Fibroblast of lung (primary cell): ENCODE results near the gene HIP1. TPM values are rescaled to one million over a fixed set of nuclear protein-coding genes. Genes with fewer than 3 reads are reported as not detected.
"Not testable (repeated sequence)": the region's sequence is repeated elsewhere in the genome, so short reads cannot be mapped to it uniquely, and the experiment has no call there.

Experiments used
- DNase-seq, 2 donors: peaks; one replicate each; pipeline versions ENCODE4 v3.0.0 to v3.0.0-alpha.2; 2010; ENCODE audit warnings: low read depth in 2 of 2
- H2AFZ ChIP-seq: 2 replicates; pipeline ENCODE4 v1.5.1; 2012; ENCODE audit warnings: low read length, control low read depth, inconsistent platforms
- H3K27ac ChIP-seq: 2 replicates; pipeline ENCODE4 v1.5.1; 2011; ENCODE audit warnings: low read length, control low read depth; ENCODE audit not compliant: insufficient read depth
- H3K27me3 ChIP-seq: 2 replicates; pipeline ENCODE4 v1.5.1; 2011; ENCODE audit warnings: mild to moderate bottlenecking, low read length; ENCODE audit not compliant: control insufficient read depth, insufficient read depth
- H3K36me3 ChIP-seq: 2 replicates; pipeline ENCODE4 v1.5.1; 2011; ENCODE audit warnings: low read length; ENCODE audit not compliant: control insufficient read depth, insufficient read depth
- H3K4me1 ChIP-seq: 2 replicates; pipeline ENCODE4 v1.5.1; 2011; ENCODE audit warnings: low read length; ENCODE audit not compliant: control insufficient read depth, insufficient read depth; ENCODE audit errors: extremely low read depth
- H3K4me2 ChIP-seq: 2 replicates; pipeline ENCODE4 v1.5.1; 2011; ENCODE audit warnings: low read length, control low read depth; ENCODE audit not compliant: insufficient read depth; ENCODE audit errors: extremely low read depth
- H3K4me3 ChIP-seq, 4 experiments: fragments of 200-600 bp in 1 of 4; sonication (generic) in 1 of 4; replicated peaks in 1 of 4; 2 replicates each; pipeline ENCODE4 v1.5.1; 2011 to 2016; ENCODE audit warnings: low read length in 4 of 4, low read depth in 3 of 4, mild to moderate bottlenecking in 3 of 4, control low read depth in 2 of 4, inconsistent platforms in 1 of 4, mixed read lengths in 1 of 4; ENCODE audit not compliant: insufficient read depth in 1 of 4; ENCODE audit errors: control extremely low read depth in 1 of 4
- H3K79me2 ChIP-seq: 2 replicates; pipeline ENCODE4 v1.5.1; 2012; ENCODE audit warnings: mild to moderate bottlenecking, low read length, inconsistent platforms; ENCODE audit not compliant: control insufficient read depth, insufficient read depth
- H3K9ac ChIP-seq: 2 replicates; pipeline ENCODE4 v1.5.1; 2011; ENCODE audit warnings: mild to moderate bottlenecking, low read length, control low read depth; ENCODE audit not compliant: insufficient read depth
- H3K9me3 ChIP-seq: 2 replicates; pipeline ENCODE4 v1.5.1; 2012; ENCODE audit warnings: low read depth, low read length; ENCODE audit not compliant: control insufficient read depth, insufficient read depth
- H4K20me1 ChIP-seq: 2 replicates; pipeline ENCODE4 v1.5.1; 2011; ENCODE audit warnings: low read length; ENCODE audit not compliant: control insufficient read depth, insufficient read depth; ENCODE audit errors: extremely low read depth
- EZH2 ChIP-seq: IDR thresholded peaks from 2 replicates; pipeline ENCODE4 v1.5.1; 2012; ENCODE audit warnings: low read length, control low read depth, mild to moderate bottlenecking; ENCODE audit errors: missing control alignments
- polyA plus RNA-seq, 2 donors: library from polyadenylated mRNA; depleted of rRNA in 1 of 2; stranded (reverse) in 1 of 2; unstranded in 1 of 2; fragments of >200 nt; gene quantifications; 2 replicates each; pipeline ENCODE4 v1.2.1, GENCODE V29; 2011 to 2012; ENCODE audit warnings: missing spikeins in 1 of 2
- total RNA-seq: library from RNA; depleted of rRNA; stranded (reverse); fragments of >200 nt; gene quantifications from 2 replicates; pipeline ENCODE4 v1.2.1, GENCODE V29; 2014
- TF ChIP-seq, protein P1 (sequence below), 2 donors: IDR thresholded peaks in 1 of 2; conservative IDR thresholded peaks in 1 of 2; 1 replicate in 1 of 2; 2 replicates in 1 of 2; pipeline ENCODE4 v1.5.1; 2011 to 2012; ENCODE audit warnings: low read length in 2 of 2, control low read depth in 1 of 2, inconsistent platforms in 1 of 2, low read depth in 1 of 2, mild to moderate bottlenecking in 1 of 2

HIP1 gene
- total and polyA plus RNA-seq, 2 donors (not counting 1 experiment from before 2014, with no cell fraction given) = 27.2 to 31.3 TPM

DNA sequence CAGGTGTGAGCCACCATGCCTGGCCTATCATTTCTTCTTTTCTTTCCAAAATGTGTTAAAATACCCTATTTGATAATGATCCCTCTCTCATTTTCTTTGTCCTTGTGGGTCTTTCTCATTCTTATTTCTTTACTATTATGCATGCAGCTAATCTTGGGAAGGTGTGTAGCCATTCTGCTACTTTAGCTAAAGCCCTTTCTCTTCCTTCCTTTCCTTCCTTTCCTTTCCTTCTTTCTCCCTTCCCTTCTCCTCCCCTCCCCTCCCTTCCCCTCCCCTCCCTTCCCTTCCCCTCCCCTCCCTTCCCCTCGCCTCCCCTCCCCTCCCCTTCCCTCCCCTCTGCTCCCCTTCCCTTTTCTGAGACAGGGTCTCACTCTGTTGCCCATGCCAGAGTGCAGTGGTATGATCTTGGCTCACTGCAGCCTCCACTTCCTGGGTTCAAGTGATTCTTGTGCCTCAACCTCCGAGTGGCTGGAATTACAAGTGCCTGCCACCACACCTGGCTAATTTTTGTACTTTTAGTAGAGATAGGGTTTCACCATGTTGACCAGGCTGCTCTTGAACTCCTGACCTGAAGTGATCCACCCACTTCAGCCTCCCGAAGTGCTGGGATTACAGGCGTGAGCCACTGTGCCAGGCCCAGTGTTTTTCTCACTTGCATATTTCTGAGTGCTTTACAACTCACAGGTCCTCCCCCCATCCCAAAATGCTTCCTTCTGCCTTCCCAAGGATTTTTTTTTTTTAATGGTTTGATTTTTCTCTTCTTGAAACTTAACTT is 42.3 kb downstream of the HIP1 start:
- TF ChIP-seq, protein P1, sequence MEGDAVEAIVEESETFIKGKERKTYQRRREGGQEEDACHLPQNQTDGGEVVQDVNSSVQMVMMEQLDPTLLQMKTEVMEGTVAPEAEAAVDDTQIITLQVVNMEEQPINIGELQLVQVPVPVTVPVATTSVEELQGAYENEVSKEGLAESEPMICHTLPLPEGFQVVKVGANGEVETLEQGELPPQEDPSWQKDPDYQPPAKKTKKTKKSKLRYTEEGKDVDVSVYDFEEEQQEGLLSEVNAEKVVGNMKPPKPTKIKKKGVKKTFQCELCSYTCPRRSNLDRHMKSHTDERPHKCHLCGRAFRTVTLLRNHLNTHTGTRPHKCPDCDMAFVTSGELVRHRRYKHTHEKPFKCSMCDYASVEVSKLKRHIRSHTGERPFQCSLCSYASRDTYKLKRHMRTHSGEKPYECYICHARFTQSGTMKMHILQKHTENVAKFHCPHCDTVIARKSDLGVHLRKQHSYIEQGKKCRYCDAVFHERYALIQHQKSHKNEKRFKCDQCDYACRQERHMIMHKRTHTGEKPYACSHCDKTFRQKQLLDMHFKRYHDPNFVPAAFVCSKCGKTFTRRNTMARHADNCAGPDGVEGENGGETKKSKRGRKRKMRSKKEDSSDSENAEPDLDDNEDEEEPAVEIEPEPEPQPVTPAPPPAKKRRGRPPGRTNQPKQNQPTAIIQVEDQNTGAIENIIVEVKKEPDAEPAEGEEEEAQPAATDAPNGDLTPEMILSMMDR (conservative IDR thresholded peaks at IDR 0.05 in 1 of 2, IDR thresholded peaks at IDR 0.05 in 1 of 2; ENCODE audit: low read depth in 1 of 2, low read length in 2 of 2) = no peak
- no peak for TF ChIP-seq EZH2
- no peak overlapping the region for H3K27ac ChIP-seq

DNA sequence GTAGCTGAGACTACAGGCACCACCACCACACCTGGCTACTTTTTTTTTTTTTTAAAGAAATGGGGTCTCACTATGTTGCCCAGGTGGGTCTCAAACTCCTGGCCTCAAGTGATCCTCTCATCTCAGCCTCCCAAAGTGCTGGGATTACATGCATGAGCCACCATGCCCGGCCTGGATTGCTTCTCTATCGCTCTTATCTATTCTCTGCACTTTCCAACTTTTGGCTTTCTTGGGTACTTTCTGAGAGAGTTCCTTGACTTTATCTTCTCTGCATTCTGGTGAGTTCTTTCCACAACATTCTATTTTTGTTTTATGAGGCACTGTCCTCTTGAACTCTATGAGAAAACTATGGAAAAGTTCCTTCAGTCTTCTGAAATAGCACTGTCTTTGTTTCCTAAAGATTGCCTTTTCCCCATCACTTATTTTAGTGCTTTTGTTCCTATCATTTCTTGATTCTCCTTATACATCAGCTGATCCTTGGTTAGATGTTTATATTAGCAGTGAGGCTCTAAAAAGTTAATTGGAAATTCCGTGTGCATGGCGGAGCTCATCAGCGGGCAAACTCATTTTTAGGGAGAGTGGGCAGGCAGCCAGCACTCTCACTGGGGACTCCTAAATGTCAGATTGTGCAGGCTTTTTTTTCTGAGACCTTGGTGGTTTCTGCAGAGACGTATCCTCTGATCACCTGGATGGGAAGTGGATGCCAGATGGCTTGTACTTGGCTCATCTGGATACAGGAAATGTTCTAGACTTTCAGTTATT is 43.9 kb downstream of the HIP1 start:
- H3K4me2 ChIP-seq = no peak overlapping the region
- H3K27me3 ChIP-seq = no peaks in the 10 kb centered on the region
- H4K20me1 ChIP-seq = no peaks in the 10 kb centered on the region
- no peaks in the 10 kb centered on the region for H3K79me2 ChIP-seq
- H3K4me1 ChIP-seq = no peaks in the 10 kb centered on the region
- no peak for TF ChIP-seq EZH2
- TF ChIP-seq, protein P1 (conservative IDR thresholded peaks at IDR 0.05 in 1 of 2, IDR thresholded peaks at IDR 0.05 in 1 of 2; ENCODE audit: low read depth in 1 of 2, low read length in 2 of 2) = no peak
- no peak overlapping the region for H2AFZ ChIP-seq
- H3K9ac ChIP-seq = no peak overlapping the region
- H3K36me3 ChIP-seq = no peaks in the 10 kb centered on the region
- H3K9me3 ChIP-seq = no peaks in the 10 kb centered on the region
- H3K4me3 ChIP-seq = no peak overlapping the region
- H3K27ac ChIP-seq = no peak overlapping the region
- no peak for DNase-seq

More for the DNA sequence above, 42.3 kb downstream of the HIP1 start:
- Histone ChIP-seq H3K79me2 (no peaks in the 10 kb centered on the region), H2AFZ (no peak overlapping the region), H3K4me3 (no peak overlapping the region), H3K4me1 (no peaks in the 10 kb centered on the region), H4K20me1 (no peaks in the 10 kb centered on the region), H3K36me3 (peaks cover 2% of the 10 kb centered on the region), H3K9me3 (no peaks in the 10 kb centered on the region), H3K27me3 (no peaks in the 10 kb centered on the region), H3K4me2 (no peak overlapping the region), H3K9ac (no peak overlapping the region)
- DNase-seq = no peak

- H3K4me2 ChIP-seq, H3K79me2 ChIP-seq, DNase-seq, H3K4me1 ChIP-seq, H3K27me3 ChIP-seq, H2AFZ ChIP-seq, H3K9ac ChIP-seq, H3K4me3 ChIP-seq, H4K20me1 ChIP-seq, H3K9me3 ChIP-seq, H3K27ac ChIP-seq, H3K36me3 ChIP-seq: not testable (repeated sequence)
Observed at GRCh38 chr7:75693668-75694067, 45.1 kb downstream of the HIP1 start.
